Measurements from ENCODE around the gene CARMIL1. TPM values are rescaled to one million over a fixed set of nuclear protein-coding genes. Genes with fewer than 3 reads are reported as not detected.

CARMIL1 gene
- total RNA-seq, 1 donor from 2014 or later = 20.8 TPM

DNA sequence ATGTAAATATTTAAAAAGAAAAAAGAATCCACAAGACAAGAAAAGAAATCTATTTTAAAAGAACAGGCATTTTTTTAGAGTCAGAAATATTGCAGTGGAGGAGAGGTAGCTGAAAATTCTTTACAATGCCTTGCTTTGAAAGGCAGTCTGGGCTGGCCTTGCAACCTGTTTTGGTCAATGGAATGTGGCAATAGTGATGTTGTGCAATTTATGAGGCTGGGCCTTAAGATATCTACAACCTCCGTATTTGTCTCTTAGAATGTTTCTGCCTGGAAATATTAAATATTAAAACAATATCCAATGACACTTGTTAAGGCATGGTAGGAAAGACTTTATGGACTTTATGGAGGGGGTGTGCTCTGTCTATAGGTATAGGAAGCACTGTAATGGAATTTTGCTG, 358.0 kb downstream of the CARMIL1 start:
- no peak for ATAC-seq
- no peak for DNase-seq (ENCODE audit: low spot score)
- intact Hi-C loops (cut with DNase I) = no loop called here

DNA sequence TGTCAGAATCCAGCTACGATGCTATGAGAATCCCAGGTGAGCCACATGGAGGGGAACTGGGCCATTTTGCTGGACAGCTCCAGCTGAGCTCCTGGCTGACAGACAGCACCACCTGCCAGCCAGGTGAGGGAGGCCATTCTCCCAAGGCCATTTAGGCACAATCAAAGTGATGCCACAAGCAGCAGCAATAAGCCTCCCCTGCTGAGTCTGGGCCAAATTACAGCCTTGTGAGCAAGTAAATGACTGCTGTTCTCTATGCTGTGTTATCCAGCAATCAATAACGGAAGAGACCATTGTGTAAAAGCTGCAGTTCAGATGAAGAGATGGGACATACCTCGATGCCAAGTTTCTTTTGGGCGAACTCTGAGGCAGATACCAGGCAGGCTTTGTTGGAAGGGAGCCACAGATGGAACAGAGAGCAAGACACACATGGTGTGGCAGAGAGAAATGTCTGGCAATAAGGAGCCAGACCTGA, 358.8 kb downstream of the CARMIL1 start:
- no peak for ATAC-seq
- no peak for DNase-seq (ENCODE audit: low spot score)

DNA sequence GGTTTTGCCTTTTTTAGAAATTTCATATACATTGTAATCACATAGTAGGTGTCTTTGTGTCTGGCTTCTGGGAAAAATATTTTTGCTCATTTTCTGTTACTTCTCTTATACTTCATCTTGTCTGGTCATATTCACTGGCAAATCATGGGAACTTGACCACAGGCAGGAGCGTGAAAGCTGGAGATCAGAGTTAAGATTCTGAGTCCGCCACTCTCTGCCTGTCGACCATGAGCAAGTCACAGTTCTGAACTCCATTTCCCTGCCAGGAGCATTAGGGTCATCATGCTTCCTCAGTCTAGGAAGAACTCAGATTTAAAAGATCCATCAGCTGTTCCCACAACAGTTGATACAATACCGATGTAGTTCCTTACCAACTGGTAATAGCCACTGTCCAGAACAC, 360.5 kb downstream of the CARMIL1 start:
- no peak for DNase-seq (ENCODE audit: low spot score)
- intact Hi-C loops (cut with DNase I) = no loop called here
- no peak for ATAC-seq

More for the DNA sequence above, 358.8 kb downstream of the CARMIL1 start:
- intact Hi-C loops (cut with DNase I) = no loop called here

DNA sequence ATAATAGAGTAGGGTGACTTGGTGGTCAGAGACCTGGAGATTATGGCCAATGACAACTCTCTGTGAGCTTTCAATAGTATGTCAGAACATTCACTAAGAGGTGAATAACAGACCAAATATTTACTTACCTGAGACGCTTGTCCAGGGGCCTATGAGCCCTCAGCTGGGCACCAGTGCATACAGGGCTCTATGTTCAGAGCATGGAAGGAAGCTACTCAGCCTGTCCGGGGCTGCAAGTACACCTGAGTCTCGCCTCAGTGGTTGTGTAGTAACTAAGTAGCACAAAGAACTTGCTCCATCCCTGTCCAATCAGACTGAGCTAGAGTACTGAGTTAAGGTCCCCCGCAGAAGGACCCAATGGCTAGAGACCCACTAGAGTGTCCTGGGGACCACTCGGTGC, 361.3 kb downstream of the CARMIL1 start:
- ATAC-seq (no peak), DNase-seq (ENCODE audit: low spot score) (no peak)
- intact Hi-C loops (cut with DNase I) = no loop called here

DNA sequence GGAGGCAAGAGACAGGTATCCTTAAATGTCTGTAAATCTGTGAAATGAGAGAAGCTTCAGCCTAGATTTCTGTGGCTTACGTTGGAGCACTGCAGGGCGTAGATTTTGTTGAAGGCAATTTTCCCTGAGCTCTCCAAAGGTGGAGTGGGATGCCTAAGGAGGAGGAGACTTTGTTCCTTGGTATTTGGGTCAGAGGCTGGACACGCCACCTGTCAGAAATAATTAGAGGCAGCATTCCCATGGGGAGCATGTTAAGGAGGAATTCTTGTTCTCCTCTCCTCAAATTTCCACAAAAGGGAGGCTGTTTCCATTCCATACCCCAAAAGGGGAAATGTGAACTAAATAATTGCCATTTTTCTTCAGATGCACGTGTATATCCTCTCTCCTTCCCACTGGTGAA, 361.7 kb downstream of the CARMIL1 start:
- DNase-seq (ENCODE audit: low spot score) = no peak
- no peak for ATAC-seq
- intact Hi-C loops (cut with DNase I) = no loop called here

DNA sequence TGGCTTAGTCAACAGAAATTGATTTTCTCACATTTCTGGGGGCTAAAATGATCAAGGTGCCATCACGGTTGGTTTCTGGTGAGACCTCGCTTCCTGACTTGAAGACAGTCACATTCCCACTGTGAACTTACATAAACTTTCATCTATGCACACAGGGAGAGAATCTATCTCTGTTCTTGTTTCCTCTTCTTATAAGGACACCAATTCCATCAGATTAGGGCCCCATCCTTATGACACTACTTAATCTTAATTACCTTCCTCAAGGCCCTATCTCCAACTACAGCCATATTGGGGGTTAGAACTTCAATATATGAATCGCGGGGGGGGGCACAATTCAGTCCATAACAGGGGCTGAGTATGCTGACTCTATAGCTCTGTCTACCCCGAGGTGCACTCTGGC, 362.2 kb downstream of the CARMIL1 start:
- DNase-seq (ENCODE audit: low spot score) = no peak
- no peak for ATAC-seq
- intact Hi-C loops (cut with DNase I) = no loop called here

DNA sequence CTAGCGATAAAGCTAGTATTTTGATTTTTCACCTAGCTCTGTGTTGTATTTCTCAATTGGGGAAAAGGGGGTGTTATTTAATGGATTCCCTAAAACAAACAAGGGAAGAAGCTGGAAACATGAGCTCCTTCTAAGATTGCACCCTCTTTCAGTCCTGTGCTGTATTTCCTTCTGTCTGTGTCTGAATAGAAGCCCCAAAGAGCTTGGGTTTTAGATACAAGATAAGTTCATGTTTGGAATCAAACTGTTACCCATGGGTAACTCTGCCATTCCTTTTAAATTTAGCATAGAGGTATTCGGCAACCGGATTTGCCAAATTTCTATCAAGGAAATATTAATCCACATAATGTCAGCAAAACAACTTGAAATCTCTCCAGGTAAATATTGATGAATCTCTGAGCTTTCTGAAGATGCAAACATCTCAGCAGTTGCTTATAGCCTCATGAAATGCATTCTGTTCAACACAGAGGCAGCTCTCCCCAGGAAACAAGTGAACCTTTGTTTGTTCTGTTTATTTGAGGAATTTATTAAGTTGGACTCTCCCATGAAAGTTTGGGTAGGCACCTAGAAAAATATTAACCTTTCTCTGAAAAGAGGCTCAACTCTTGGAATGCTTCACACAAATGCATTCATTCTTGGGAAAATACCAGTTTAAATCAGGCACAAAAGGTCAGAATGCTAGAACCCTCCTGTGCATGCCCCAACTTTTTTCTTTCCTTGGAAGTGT, 362.9 kb downstream of the CARMIL1 start:
- intact Hi-C loops (cut with DNase I) = no loop called here
- DNase-seq (ENCODE audit: low spot score) (no peak), ATAC-seq (no peak)

DNA sequence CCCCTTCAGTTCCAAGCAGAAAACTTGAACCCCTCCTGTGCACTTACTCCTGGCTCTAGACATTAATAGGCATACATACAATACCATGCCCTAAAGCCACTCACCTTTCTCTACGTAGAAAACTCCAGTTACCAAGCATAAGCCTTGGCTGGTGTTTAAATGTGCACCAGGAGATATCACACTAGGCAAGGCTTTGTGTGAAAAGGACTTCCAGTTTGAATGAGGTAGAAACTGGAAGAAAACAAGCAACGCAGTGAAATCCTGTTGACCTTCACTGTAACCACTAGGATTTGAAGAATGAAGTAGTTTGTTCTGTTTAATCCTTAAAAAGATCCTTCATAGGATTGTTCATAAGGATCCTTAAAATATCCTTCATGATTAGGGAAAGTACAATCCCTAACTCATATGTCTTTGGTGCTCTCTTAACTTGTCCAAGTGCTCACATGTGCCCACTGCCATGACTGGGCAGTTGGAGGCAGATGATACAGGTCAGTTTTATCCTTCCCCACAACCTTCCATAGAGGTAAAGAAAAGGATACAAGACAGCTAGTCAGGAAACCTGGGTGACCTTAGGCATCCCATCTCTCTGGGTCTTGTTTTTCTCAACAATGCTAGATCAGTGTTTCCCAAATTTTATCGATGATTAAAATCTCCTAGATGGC, 363.6 kb downstream of the CARMIL1 start:
- no peak for DNase-seq (ENCODE audit: low spot score)
- ATAC-seq = no peak
- intact Hi-C loops (cut with DNase I) = no loop called here

DNA sequence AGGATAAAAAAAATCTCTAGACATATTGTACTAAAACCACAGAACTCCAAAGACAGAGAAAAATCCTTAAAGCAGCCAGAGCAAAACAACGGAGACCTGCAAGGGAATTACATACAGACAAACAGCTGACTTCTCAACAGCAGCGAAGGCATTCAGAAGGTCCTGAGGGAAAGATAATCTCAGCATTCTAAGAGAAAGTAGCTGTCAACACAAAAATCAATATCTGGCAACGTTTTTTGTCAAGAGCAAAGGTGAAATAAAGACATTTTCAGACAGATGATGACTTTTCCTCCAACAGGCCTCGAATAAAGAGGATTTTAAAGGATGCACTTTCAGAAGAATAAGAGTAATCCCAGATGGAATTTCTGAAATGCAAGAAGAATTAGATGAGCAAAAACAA, 366.7 kb downstream of the CARMIL1 start:
- no peak for ATAC-seq
- no peak for DNase-seq (ENCODE audit: low spot score)
- intact Hi-C loops (cut with DNase I) = no loop called here

DNA sequence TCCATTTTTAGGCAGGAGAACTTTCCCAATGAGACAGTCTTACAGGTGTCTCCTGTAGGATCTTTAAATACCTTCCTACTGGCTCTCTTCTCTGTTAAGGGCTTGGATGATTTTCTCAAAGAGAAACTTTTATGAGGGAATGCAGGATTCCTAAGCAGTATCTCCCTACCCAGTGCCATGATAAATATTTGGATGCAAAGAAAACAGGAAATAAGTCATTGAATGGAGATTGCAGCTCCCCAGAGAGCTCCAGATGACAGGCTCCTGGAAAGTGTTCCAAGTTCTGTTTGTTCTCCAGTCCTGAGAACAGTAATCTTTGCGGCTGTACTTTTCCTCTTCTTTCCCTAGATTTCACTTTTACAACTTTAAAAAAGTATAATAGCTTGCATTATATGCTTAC, 370.4 kb downstream of the CARMIL1 start:
- DNase-seq (ENCODE audit: low spot score) = no peak
- ATAC-seq = no peak
- intact Hi-C loops (cut with DNase I) = no loop called here

DNA sequence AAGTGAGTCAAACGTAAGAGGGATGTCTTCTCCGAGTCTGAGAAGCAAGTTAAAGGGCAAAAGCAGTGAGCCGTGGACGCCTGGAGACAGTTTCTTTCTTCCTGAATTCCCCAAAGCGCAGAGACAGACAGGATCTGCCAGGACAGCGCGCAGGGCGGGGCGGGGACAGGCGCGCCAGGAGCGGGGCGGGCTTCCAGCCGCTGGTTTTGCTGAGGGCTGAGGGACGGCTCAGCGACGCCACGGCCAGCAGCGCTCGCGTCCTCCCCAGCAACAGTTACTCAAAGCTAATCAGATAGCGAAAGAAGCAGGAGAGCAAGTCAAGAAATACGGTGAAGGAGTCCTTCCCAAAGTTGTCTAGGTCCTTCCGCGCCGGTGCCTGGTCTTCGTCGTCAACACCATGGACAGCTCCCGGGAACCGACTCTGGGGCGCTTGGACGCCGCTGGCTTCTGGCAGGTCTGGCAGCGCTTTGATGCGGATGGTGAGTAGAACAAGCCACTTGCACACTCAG, 372.9 kb downstream of the CARMIL1 start, which contains the start of gene SCGN:
Gene SCGN, plus strand, starts transcription at position 209 of the 509 bp plus-strand sequence. Its CDS starts 189 bp downstream, at position 398.
- DNase-seq (ENCODE audit: low spot score) = peak; percentile 80
- intact Hi-C loops (cut with DNase I) = no loop called here
- ATAC-seq = peak; percentile 46

DNA sequence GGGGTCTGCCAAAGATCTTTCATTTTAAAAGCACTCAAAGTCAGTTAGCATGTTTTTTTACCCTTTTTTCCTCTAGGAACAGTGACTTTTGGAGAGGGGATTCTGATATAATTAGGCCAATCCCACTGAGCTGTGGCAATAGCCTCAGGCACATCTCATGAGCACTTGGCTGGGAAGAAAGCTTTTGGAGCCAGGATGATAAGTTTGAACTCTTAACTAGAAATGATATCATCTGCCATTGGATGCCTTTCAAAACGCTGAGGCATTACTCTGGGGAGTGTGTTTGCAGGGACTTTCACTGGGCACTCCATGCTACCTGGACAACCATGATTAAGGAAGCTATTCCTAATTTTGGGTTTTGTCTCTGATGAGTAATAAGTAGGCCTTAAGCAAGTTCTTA, 376.5 kb downstream of the CARMIL1 start:
- ATAC-seq = no peak
- DNase-seq (ENCODE audit: low spot score) = no peak
- intact Hi-C loops (cut with DNase I) = no loop called here

DNA sequence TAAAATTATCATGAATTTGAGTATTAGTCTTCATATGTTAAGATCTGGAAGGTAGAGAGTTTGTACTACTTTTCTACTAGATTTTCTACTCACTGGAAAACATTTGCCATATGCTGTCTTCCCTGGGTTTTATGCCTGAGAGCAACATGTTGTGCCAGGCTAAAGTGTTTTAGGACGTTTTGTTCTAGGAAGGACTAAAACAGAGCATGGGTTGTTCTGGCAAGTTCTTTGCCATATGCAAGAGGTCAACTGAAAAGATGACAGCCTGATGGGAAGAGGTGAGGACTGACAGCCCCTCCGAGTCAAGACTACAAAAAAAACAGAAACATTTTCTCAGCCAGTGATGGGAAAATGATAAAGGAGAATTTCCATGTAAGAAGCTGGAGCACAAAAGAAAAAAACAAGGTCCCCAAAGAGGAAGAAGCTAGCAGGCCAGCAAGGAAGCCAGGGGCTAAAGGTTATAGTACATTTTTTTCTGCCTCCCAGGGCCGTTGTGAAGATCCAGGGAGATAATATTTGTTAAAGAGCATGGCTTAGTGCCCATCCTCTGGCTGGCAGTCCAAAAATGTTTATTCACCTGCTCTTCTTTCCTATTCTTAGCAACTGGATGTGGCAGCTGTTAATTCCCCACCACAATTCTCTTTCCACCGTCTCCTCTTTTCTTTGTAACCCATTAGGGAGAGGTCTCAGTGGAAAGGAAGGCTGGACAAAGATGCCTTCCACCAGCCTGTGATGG, 380.6 kb downstream of the CARMIL1 start:
- ATAC-seq (no peak), DNase-seq (ENCODE audit: low spot score) (no peak)
- intact Hi-C loops (cut with DNase I) = no loop called here

DNA sequence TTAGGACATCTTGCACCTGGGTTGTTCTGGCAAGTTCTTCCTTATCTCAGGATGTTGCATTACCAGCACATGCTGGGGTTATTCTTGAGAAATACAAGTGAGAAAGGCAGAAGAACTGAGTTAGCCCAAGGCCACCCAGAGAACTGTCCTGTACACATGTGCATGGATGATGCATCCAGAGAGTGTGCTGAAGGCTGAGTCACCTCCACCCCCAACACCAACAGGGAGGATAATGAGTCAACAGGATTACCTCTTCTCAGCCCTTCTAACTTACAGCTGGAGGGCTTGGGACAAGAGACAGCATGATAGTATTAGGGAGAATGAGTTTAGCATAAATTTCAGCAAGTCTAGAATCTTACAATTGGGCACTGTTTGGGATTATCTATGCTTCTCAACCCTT, 381.3 kb downstream of the CARMIL1 start:
- intact Hi-C loops (cut with DNase I) = no loop called here
- no peak for ATAC-seq
- DNase-seq (ENCODE audit: low spot score) = no peak

DNA sequence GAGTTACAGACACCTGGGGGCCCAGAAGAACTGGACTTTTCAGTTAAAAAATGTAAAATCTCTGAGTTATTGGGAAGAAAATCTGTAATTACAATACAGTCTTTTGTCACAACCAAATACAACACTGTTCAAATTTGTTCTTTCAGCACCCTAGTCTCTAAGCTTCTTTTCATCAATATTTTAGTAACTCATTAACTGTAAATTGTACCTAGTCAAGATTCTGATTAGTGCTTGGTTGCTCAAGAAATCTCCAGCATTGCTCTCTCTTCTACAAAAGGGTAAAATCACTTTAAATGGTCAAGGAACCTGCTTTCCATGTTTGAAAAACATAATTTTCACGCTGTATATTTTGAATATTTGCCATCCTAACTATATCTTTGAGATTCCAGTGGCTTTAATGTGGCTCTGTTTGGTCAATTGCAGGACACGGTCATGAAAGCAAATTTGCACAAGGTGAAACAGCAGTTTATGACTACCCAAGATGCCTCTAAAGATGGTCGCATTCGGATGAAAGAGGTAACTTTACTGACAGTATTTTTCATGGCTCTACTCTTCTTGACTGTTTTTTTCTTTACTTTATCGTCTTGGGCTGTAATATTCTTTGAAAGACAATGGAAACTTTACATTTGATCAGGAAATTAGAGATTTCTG, 382.1 kb downstream of the CARMIL1 start:
- no peak for ATAC-seq
- no peak for DNase-seq (ENCODE audit: low spot score)

DNA sequence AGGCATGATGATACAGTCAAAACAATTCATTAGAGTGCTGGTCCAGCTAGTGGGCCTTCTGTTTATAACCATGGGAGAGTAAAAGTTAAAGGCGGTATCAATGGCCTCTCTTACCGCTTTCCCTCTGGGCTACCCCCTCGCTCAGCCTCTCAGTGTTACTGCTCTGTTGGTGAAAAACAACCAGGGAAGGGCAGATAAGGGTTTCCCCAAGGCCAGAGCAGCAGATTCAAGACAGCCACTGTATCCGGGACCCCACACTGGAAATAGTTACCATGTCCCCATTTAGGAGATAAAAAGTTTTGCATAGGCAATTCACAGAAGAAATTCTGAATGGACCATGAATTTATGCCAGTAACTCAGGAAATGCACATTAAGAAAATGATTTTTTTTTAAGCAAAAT, 386.3 kb downstream of the CARMIL1 start:
- no peak for ATAC-seq
- no peak for DNase-seq (ENCODE audit: low spot score)
- intact Hi-C loops (cut with DNase I) = no loop called here

More for the DNA sequence above, 382.1 kb downstream of the CARMIL1 start:
- intact Hi-C loops (cut with DNase I) = no loop called here

DNA sequence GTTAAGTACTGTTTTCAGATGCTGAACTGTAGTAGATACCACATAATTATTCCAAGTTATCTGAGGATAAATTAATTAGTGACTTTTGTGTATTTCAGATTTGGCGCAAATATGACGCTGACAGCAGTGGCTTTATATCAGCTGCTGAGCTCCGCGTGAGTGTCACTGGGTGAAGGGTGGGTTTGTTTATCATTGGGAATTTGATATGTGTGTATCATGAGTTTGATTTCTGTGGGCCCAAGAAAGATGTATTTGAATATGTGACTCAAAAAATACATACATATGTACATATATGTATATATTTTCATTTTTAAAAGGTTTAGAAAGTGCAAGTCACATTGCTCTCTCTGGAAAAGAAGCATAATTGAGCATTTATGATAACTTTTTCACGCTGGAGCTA, 390.2 kb downstream of the CARMIL1 start:
- DNase-seq (ENCODE audit: low spot score) (no peak), ATAC-seq (no peak)
- intact Hi-C loops (cut with DNase I) = no loop called here

Measured in sciatic nerve (tissue), 2 donors.